ENCODE data around the gene DSCAML1.
A peak's percentile ranks its signal among the peaks of the same experiment; 100 is the strongest.

DSCAML1 gene, protein sequence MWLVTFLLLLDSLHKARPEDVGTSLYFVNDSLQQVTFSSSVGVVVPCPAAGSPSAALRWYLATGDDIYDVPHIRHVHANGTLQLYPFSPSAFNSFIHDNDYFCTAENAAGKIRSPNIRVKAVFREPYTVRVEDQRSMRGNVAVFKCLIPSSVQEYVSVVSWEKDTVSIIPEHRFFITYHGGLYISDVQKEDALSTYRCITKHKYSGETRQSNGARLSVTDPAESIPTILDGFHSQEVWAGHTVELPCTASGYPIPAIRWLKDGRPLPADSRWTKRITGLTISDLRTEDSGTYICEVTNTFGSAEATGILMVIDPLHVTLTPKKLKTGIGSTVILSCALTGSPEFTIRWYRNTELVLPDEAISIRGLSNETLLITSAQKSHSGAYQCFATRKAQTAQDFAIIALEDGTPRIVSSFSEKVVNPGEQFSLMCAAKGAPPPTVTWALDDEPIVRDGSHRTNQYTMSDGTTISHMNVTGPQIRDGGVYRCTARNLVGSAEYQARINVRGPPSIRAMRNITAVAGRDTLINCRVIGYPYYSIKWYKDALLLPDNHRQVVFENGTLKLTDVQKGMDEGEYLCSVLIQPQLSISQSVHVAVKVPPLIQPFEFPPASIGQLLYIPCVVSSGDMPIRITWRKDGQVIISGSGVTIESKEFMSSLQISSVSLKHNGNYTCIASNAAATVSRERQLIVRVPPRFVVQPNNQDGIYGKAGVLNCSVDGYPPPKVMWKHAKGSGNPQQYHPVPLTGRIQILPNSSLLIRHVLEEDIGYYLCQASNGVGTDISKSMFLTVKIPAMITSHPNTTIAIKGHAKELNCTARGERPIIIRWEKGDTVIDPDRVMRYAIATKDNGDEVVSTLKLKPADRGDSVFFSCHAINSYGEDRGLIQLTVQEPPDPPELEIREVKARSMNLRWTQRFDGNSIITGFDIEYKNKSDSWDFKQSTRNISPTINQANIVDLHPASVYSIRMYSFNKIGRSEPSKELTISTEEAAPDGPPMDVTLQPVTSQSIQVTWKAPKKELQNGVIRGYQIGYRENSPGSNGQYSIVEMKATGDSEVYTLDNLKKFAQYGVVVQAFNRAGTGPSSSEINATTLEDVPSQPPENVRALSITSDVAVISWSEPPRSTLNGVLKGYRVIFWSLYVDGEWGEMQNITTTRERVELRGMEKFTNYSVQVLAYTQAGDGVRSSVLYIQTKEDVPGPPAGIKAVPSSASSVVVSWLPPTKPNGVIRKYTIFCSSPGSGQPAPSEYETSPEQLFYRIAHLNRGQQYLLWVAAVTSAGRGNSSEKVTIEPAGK (N-terminal part only)

DNA sequence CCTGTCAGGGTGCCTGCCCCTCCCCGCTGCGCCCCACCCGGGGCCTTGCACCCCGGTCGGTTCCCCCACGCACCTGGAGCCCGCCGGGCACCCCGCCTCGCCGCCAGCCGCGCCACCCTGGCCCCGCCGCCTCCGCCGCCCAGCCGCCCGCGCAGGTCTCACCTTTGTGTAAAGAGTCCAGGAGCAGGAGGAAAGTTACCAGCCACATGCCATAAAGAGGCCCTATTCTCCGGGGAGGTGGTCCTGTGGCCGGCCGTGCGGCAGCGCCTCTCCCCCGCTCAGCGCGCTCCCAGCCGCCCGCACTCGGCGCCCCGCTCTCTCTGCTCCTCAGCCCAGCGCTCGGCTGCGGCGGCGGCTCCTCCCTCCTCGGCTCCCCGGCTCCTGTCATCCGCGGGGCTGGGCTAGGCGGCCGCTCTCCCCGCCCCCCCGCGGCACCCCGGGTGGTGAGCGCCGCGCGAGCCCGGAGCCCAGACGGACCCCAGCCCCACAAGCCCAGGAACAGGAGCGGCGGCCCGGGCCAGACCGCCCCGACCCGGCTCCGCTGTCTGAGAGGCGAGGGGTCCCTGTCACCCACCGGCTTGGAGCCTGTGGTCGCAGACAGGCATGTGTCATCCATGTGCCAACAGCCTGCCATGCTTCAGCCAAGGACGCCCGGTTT is at the start of gene DSCAML1:
Gene DSCAML1 (minus strand): TSS at position 345 of the 658 bp plus-strand sequence. CDS start 137 bp downstream, at position 208.
- peak; percentile 37 to 61 for DNase-seq

DNA sequence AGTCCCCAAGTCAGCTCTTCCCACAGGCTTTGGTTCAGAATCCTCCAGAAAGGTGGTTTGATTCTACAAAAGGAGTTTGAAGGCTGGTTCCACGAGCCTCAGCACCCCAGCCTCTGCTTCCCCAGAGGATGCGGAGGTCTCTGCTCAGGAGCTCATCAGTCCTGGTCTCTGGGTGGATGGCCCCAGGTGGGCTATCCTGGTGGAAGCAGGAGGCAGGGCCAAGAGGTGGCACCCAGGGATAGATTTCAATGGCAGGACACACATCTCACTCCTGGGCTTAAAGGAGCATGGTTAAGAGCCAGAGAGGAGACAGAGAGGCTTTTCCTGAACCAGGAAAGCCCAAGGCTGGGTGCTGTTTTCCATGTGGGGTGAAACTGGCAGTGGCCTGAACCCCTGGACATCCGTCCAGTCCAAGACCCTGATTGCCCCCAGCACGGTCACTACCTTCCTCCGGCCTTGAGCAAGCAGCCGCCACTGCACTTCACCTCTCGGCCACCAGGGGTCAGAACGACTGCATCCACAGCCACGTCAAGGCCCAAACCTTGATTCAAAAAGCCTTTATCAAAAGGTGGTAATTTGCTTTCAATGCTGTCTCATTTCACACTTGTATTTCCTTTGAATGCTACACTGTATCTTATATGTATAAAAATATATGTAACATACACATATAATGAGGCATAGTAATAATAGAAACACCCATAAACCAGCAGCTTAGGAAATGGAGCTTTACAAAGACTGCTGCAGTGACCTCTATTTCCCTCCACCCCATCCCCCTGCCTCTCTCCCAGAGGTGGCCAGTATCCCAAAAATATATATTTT is 46.9 kb upstream of the DSCAML1 start:
- peak; percentile 89 to 90 for DNase-seq

DNA sequence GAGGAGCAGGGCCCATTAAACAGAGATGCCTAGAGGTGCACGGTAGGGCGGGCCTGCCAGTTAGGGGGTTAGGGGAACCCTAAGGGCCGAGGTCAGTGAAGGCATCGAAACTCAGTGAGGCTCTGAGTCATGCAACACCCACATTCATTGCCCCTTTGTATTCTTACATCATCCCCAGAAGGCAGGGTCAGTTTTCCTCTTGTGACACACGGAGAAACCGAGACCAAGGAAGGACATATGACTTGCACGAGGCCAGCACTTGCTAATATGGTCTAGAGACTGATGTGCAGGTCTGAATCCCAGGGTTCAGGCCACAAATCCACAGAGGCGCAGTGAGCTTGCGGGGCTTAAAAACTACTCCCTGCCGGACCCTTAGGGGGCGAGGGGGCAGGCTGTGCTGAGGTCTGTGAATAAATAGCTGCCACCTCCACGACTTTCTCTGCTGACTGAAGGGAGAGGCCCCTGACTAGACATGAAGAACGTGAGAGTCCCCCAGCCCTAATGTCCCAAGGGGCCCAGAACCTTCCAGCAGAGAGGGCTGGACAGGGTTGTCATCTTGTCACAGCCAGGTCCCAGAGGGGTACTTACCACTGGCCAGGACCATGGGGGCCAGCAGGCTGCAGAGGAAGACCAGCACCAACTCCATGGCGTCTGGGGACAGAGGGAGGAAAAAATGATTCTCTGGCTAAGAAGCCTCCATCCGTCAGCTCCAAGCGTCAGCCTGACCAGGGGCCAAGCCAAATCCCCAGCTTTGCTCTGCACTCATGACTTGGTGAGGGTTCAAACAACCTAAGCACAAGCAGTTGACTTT is 45.3 kb upstream of the DSCAML1 start:
- DNase-seq: peak in 1 of 2 experiments; percentile 15

DNA sequence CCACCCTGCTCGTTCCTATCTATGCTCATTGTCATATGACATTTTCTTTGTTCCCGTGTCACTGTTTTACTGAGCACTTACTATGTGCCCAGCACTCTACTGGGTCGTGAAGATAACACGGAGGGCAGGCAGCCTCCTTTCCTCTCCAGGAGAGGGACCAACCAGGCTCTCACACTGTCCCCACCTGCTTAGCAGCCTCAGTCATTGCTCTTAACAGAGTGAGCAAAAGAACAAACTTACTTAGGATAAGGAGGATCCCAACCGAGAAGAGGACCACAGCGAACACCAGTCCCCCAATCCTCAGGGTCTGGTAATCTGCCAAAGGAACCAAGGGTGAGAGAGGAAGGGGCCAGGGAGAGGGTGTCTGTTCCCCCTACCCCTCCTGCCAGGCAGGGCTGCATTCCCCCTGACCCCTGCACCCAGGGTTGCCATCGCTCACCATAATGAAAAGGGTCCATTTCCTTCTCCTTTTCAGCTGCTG is 44.6 kb upstream of the DSCAML1 start:
- DNase-seq: peak in 1 of 2 experiments; percentile 11

DNA sequence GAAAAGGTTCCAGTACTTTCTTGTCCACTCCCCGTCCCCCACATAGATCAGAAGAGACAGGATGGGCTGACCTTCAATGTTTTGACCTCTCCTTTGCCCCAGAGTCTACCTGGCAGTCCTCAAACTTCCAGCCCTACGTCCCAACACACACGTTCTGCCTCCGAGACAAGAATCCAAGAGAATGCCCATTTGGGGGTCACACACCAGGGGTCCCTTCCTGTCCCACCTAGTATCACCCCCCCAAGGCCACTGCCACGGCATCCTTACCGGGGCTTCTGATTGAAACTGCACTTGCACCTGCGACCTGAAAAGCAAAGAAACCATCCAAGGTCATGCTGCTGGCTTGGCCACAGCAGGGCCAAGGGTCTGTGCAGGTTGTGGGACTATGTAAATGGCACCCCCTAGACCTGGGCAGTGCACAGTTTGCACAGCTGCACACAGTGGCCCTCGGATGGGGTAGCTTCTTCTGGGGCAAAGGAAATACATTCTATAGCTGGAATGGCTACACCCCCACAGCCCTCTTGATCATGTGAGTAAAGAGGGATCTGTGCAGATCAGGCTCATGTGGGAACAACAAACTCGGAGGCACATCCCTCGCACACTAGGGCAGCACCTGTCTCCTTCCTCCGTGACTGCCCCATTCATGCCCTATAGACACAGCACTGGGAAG is 44.0 kb upstream of the DSCAML1 start:
- DNase-seq: peak in 1 of 2 experiments; percentile 10

DNA sequence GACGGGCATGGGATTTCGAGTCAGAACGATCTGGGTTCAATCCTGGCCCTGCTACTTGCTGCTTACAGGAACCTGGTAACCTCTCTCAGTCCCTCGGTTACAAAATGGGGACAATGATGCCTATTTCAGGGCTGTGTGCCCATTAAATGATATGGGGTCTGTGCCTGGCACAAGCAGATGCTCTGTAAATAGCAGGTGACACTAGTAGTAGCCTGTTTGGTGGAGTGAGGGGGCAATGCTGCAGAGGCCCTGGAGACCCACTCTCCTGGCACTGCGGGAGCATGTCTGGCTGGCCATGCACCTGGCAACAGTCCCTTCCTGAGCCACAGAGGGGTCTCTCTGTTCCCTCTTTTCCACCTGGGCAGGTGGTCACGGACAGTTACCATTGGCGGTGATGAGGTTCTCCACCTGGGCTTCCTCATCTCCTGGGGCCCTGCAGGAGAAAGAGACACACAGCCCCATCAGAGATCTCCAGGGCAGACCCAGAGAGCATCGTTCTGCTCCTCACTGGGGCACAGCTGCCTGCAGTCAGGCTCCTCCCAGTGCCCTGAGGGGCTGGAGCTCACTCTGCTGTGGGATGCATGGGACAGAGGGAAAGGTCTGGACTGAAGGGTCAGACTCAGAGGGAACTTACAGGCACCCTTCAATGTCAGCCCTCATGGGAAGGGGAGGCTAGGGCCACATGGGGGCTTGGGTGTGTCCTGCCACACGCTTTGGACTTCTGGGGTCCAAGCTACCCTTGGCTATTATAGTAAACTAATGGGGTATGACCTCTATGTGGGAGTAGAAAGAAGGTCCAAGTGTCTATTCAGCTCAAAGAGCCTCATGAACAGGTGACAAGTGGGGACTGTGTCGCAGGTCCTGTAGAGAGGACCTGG is 43.2 kb upstream of the DSCAML1 start:
- DNase-seq: peak in 1 of 2 experiments; percentile 10

DNA sequence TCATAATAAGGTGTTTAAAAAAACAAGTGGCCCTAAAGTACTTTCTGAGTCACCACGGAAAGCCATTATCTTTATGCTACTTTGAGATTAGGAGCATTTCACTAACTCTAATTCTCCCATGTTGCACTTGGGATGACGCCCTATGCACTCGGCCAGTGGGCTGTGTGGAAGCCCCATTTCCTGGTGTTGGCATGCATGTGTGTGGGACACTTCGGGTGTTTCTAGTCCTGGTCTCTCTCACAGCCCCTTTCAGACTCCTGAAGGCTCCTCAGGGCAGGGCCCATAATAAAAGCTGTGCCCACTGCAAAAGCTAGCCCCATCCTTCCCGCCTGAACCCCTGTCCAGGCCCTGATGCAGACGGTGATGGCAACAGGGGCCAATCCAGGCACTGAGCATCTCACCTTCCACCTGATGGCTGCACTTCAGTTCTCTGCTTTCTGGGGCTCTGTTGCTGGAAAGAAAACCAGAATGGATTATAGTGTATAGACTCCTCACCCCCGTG is 42.4 kb upstream of the DSCAML1 start:
- peak; percentile 9 to 13 for DNase-seq

DNA sequence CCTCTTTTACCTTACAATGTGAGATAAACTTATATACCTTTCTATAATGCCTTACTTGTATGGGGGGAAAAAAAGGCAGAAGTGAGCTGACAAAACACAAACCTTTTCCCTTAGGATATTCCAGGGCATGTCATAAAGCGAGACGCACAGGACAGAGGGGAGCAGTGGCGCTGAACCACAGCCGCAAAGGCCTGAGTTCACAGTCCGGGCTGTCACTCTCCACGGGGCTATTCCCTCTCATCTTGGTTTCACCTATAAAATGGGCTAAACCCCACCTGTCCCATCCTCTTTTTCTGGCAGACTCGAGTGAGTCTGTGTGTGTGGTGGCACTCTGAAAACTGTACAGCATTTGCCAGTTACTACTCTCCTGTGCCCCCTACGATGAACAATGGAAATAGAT is 41.9 kb upstream of the DSCAML1 start:
- DNase-seq: peak in 1 of 2 experiments; percentile 11

DNA sequence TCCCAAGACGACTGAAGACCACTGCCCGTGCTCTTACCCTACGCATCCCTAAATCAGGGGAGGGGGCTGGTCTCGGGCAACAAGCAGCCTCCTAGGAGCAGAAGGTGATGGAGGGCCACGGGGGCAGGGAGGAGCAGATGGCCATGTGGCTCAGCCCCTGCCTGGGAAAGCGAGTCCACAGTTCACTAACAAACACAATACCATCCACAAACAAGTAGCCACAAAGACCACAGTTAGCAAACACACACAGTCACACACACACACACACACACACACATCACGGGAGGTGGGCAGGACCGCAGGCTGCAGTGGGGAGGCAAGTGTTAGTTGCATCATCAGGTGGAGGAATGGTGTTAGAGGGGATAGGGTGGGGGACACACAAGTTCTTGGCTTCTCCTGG is 40.8 kb upstream of the DSCAML1 start:
- DNase-seq: peak; percentile 13 to 15

DNA sequence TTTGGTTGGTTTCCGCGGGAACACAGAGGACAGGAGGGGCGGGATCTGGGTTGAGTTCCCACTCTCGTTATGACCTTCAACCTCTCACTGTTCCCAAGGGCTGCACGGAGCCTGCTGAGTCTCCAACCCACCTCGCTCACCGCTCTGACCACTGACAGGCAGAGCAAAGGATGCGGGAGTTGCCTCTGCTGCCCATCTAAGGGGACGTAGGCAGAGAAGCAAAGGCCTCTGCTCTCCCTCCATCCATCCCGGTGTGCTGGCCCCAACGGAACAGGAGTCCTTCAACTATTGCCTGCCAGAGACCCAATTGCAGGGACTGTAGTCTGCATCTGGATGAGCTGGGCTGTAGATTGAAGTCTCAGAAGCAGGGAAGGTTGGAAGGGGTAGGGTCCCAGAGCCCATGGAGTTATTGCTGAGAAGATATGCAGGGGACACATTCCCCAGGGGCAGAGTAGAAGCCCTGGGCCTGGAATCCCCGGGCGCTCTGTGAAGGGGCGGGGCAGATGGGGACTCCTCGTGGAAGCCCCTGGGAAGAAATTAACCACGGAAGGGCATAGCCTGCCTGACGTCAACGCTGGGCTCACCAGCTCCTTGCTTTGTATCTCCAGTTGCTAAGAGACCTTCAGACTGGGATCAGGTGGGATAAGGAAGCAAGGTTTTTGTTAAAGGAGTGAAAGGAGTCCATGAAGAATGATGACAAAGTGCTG is 40.2 kb upstream of the DSCAML1 start:
- peak; percentile 10 to 11 for DNase-seq

DNA sequence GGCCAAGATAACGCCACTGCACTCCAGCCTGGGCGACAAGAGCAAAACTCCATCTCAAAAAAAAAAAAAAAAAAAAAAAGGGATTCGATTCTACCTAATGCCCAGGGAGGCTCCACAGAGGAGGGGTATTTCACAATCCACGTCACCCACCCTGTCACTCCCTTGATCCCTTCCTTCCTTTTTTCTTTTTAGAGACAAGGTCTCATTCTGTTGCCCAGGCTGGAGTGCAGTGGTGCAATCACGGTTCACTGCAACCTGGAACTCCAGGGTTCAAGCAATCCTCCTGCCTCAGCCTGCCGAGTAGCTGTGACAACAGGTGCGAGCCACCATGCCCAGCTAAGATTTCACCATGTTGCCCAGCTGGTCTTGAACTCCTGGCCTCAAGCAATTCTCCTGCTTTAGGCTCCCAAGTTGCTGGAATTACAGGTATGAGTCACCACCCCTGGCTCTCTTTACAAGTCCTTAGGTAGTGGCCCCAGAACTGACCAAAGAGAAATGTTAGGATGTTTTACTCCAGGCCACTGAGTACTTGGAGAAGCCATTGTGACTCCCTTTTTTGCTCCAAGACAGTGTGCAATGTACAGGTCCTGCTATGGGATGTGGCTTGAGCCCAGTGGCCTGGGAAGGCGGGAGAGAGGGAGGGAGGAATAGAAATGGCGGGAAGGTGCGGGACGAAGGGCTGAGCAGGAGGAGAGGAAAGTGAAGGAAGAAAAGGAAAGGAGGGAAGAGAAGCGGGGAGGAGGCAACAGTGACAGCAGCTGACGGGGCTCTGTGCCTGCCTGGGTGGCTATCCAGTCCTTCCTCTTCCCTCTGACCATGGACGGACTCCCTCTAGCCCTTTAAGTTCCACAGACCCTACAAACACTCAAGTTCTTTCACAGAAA is 39.3 kb upstream of the DSCAML1 start:
- peak; percentile 4 to 7 for DNase-seq

DNA sequence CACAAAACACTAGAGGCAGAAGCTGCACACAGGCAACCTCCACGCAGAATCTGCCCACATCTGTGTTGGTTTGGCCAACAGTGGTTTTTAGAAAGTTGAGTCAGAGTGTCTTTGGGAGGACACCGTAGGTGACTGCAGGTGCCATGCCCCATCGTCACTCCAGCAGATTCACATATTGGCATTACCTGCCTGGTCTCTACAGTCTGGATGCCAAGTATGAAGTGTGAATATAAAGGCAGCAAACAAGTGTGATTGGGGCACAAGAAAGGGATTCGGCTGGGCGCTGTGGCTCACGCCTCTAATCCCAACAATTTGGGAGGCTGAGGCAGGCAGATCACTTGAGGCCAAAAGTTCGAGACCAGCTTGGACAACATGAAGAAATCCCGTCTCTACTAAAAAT is 38.6 kb upstream of the DSCAML1 start:
- DNase-seq: peak; percentile 3 to 5

DNA sequence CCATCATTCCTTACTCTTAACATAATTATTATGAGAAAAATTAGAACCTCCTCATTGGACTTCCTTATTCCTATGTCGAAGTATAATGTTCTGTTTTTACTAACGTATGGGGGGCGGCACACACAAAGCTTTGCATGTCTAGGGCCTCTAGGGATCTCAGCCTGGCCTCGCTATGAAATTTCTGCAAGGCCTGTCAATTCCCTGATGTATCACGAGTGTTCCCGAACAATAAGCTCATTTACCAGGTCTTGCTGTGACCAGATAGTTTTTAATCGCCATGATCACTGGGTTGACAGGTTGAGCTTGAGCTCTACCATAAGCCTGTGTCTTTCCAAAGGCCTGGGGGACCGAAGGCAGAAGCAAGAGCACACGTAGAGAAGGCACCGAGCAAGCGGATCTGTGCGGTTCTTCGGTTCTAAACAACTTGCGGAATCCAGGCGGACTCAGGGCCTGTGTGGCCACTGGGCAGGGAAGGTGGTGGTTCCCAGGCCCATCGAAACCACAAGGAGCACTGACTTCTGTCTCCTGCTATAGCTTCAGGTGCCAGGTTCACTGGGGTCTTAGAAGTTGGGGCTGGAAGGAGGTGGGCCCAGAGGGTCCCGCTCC is 37.9 kb upstream of the DSCAML1 start:
- peak; percentile 8 to 12 for DNase-seq

DNA sequence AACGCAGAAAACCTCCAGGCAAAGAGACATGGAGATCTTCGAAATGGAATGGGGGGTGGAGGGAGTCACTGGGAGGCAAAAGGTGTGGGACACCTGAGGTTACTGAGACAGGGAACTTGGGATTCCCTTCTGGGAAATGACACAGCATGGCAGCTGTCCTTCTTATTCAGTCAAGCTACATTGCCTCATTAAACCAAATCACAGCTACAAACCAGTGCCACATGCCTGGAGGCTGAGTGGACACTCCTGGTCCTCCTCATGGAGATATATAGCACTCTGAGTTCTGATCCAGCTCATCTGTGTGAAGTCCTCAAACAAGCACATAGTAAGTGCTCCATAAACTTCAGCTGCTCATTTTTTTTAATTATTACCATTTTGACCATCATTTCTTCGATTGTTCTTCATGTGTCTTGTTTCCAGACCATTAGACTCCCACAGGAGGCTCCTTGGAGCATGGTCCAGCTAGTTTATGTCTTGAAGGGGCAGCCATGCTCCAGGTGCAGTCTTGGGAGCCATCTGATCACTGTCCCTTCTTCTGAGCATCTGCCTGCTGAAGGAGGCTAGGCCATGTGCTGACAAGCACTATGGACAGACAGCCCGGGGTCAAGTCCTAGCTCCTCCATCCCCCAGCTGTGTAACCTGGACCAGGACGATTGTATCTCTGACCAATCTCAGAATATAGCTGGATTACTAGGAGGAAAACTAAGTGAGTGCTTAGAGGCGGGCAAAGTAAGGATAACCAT is 37.2 kb upstream of the DSCAML1 start:
- DNase-seq: peak; percentile 6 to 7

DNA sequence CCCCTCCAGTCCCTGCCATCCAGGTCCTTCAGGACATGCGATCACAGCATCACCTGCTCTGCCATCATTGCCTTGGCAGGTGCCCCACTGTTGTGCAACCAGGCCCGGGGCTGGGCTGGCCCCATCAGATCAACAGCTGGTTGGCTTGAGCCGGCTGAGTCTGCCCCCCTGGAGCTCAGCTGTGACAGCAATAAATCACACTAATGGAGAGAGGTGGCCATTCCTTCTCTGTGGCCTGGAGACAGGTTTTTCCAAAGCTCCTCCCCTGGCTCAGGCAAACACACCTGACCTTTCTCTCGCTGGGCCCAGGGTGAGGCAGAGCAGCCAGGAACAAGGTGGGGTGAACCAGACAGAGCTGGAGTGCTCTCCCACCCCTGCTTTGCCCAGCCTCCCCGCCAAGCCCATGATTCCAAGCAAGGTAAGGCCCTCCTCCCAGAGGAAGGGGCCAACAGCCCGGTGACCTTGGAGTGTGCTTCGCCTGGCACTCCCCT is 36.4 kb upstream of the DSCAML1 start:
- DNase-seq: peak; percentile 6 to 12

Measured in activated T-cell treated with anti-CD3 and anti-CD28 coated beads, Interleukin-2, amount 50 U/mL, for 48 hours (primary cell).